Central memory CD8-positive, alpha-beta T cell (primary cell): ENCODE results near the gene ATP2C1.

ENCODE experiments used
- ATAC-seq: fragments of 150-1000 bp; cut with Tn5 transposase; replicated peaks from 2 replicates; pipeline ENCODE4 v1.10.0; 2022; ENCODE audit warnings: mild to moderate bottlenecking, moderate FRiP score, moderate number of reproducible peaks; ENCODE audit not compliant: poor library complexity, severe bottlenecking; ENCODE audit errors: extremely low read depth
- DNase-seq, 2 donors: peaks; one replicate each; pipeline ENCODE4 v3.0.0; 2021; ENCODE audit warnings: low spot score in 2 of 2
- H3K27ac Mint-ChIP-seq: one replicate; pipeline ENCODE4 v1.8.0; 2022; ENCODE audit warnings: low read depth, mild to moderate bottlenecking, moderate library complexity, mixed read lengths
- H3K27me3 Mint-ChIP-seq: one replicate; pipeline ENCODE4 v1.8.0; 2022; ENCODE audit warnings: mixed read lengths
- H3K36me3 Mint-ChIP-seq: one replicate; pipeline ENCODE4 v1.8.0; 2022; ENCODE audit warnings: mild to moderate bottlenecking, moderate library complexity, mixed read lengths; ENCODE audit not compliant: insufficient read depth
- H3K4me1 Mint-ChIP-seq: one replicate; pipeline ENCODE4 v1.8.0; 2022; ENCODE audit warnings: mixed read lengths
- H3K4me3 Mint-ChIP-seq: one replicate; pipeline ENCODE4 v1.8.0; 2022; ENCODE audit warnings: mild to moderate bottlenecking, moderate library complexity, mixed read lengths
- H3K9me3 Mint-ChIP-seq: one replicate; pipeline ENCODE4 v1.8.0; 2022; ENCODE audit warnings: mixed read lengths

ATP2C1 gene

GRCh38 chr3:130929804-130930203, 35.9 kb downstream of the ATP2C1 start:
- ATAC-seq (no peak), DNase-seq (no peak)
- no peak overlapping the region for H3K4me3 Mint-ChIP-seq
- H3K9me3 Mint-ChIP-seq = peaks cover 2% of the 10 kb centered on the region
- H3K27me3 Mint-ChIP-seq = no peaks in the 10 kb centered on the region
- H3K27ac Mint-ChIP-seq = peak overlapping the region; percentile 35
- H3K4me1 Mint-ChIP-seq = peaks cover 51% of the 10 kb centered on the region
- peaks cover 14% of the 10 kb centered on the region for H3K36me3 Mint-ChIP-seq

DNA sequence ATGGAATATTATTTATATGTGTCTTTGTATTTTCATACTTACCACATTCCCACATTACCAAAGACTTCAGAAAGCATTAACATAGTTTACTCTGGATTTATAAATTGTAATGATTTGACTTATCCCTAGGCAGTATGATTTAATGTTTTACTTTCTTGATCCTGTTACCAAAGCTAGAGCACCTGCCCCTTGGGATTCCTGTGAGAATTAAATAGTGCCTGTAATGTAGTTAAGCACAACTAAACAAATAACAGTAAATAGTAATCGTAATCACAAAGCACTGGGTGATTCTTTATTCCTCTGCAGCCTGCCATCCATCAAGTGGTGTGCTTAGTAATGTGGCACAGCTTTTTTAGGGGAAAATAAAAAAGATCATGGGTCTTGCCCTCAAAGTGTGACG, 39.1 kb downstream of the ATP2C1 start:
- H3K4me3 Mint-ChIP-seq = no peak overlapping the region
- H3K9me3 Mint-ChIP-seq = no peaks in the 10 kb centered on the region
- H3K27me3 Mint-ChIP-seq = no peaks in the 10 kb centered on the region
- ATAC-seq (no peak), DNase-seq (no peak)
- H3K4me1 Mint-ChIP-seq = peaks cover 24% of the 10 kb centered on the region
- H3K27ac Mint-ChIP-seq = no peak overlapping the region
- H3K36me3 Mint-ChIP-seq = peaks cover 16% of the 10 kb centered on the region

- Mint-ChIP-seq H3K4me1 (peaks cover 15% of the 10 kb centered on the region), H3K36me3 (peaks cover 16% of the 10 kb centered on the region), H3K27ac (no peak overlapping the region), H3K27me3 (no peaks in the 10 kb centered on the region), H3K9me3 (no peaks in the 10 kb centered on the region), H3K4me3 (no peak overlapping the region)
- DNase-seq = no peak
- no peak for ATAC-seq
Measured at GRCh38 chr3:130933801-130934345, 40.0 kb downstream of the ATP2C1 start.

- Mint-ChIP-seq H3K9me3 (no peaks in the 10 kb centered on the region), H3K4me3 (no peak overlapping the region), H3K27ac (no peak overlapping the region), H3K4me1 (peaks cover 12% of the 10 kb centered on the region), H3K27me3 (no peaks in the 10 kb centered on the region), H3K36me3 (peaks cover 16% of the 10 kb centered on the region)
- ATAC-seq (no peak), DNase-seq (no peak)
Measured at GRCh38 chr3:130934442-130935089, 40.7 kb downstream of the ATP2C1 start.

DNA sequence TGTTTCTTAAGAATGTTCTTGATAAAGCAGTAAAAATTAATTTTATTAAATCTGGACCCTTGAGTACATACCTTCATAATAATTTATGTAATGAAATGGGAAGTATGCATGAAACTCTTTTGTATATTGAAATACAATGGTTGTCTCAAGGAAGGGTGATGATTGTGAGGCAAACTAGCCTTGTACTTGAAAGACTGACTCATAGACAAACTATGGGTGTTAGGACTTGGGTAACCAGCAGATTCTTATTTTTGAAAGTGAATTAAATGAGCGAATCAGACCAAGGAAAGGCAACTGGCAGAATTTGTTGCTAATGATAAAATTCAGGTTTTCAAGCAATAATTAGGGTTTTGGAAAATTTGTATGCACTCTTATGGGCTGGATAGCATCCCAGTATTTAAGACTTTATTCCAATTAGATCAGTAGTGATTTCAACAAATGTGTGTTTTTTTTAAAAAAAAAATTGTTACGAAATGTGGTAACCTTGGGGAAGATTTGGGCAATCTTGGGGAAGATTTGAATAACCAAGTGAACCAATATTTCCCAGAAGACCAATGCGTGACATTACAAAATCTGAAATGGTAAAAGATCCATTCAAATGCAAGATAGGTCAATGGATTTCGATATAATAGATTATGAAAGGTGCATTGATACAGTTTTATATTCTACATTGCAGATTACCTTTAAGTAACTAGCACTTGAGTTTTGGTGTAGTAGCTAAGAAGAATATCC, 42.0 kb downstream of the ATP2C1 start:
- ATAC-seq = no peak
- Mint-ChIP-seq H3K4me1 (peaks cover 5% of the 10 kb centered on the region), H3K27me3 (no peaks in the 10 kb centered on the region), H3K27ac (no peak overlapping the region), H3K36me3 (peaks cover 23% of the 10 kb centered on the region), H3K9me3 (no peaks in the 10 kb centered on the region), H3K4me3 (no peak overlapping the region)
- no peak for DNase-seq

DNA sequence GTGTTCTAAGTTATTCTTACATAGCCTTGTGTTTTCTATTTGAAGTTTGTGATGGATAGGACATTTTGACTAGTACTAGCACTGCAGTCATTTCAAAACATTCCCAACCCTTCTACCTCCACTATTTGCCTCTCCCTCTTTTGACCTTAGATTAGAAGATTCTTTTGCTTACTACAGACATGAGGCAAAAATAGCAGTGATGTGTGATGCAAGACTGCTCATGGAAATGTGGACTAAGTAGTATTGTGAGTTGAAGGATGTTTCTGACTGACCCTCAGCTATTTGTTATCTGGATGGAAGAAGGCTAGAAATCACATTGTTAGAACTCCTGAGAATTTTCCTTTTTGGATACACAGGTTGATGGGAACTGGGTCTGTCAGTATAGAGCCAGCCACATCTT, 45.9 kb downstream of the ATP2C1 start:
- H3K27me3 Mint-ChIP-seq = no peaks in the 10 kb centered on the region
- ATAC-seq (no peak), DNase-seq (no peak)
- H3K36me3 Mint-ChIP-seq = peaks cover 35% of the 10 kb centered on the region
- H3K4me1 Mint-ChIP-seq = no peaks in the 10 kb centered on the region
- no peak overlapping the region for H3K27ac Mint-ChIP-seq
- no peaks in the 10 kb centered on the region for H3K9me3 Mint-ChIP-seq
- no peak overlapping the region for H3K4me3 Mint-ChIP-seq

DNA sequence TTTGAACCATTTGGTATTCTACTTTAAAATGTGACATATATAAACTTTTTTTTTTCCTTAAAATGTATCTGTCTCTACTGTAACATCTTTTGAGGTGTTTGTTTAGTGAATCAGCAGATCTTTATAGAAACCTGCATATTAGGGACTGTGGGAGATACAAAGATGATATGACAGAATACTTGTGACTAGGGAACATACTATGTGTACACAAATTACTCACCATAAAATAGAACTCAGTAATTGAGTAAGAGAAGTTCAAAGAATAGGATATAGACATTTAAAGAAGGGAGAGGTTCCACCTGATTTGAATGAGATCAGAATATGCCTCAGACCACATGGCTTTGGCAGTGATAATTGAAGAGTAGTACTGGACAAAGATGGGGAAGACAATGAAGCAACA, 47.9 kb downstream of the ATP2C1 start:
- Mint-ChIP-seq H3K4me3 (no peak overlapping the region), H3K27me3 (no peaks in the 10 kb centered on the region), H3K9me3 (no peaks in the 10 kb centered on the region), H3K4me1 (no peaks in the 10 kb centered on the region), H3K36me3 (peaks cover 36% of the 10 kb centered on the region), H3K27ac (no peak overlapping the region)
- ATAC-seq (no peak), DNase-seq (no peak)

- DNase-seq (no peak), ATAC-seq (no peak)
- Mint-ChIP-seq H3K27ac (no peak overlapping the region), H3K9me3 (no peaks in the 10 kb centered on the region), H3K27me3 (no peaks in the 10 kb centered on the region), H3K4me3 (no peak overlapping the region), H3K36me3 (peaks cover 30% of the 10 kb centered on the region), H3K4me1 (peaks cover 20% of the 10 kb centered on the region)
Measured at GRCh38 chr3:130946882-130947281, 53.0 kb downstream of the ATP2C1 start.

GRCh38 chr3:130948001-130948773, 54.3 kb downstream of the ATP2C1 start:
- DNase-seq (no peak), ATAC-seq (no peak)
- no peaks in the 10 kb centered on the region for H3K27me3 Mint-ChIP-seq
- peaks cover 20% of the 10 kb centered on the region for H3K36me3 Mint-ChIP-seq
- no peak overlapping the region for H3K27ac Mint-ChIP-seq
- H3K4me1 Mint-ChIP-seq = peaks cover 20% of the 10 kb centered on the region
- H3K9me3 Mint-ChIP-seq = no peaks in the 10 kb centered on the region
- H3K4me3 Mint-ChIP-seq = no peak overlapping the region

GRCh38 chr3:130948929-130949328, 55.0 kb downstream of the ATP2C1 start:
- H3K36me3 Mint-ChIP-seq = peaks cover 19% of the 10 kb centered on the region
- H3K27ac Mint-ChIP-seq = peak overlapping the region; percentile 87
- ATAC-seq (no peak), DNase-seq (no peak)
- H3K4me3 Mint-ChIP-seq = no peak overlapping the region
- H3K9me3 Mint-ChIP-seq = no peaks in the 10 kb centered on the region
- peaks cover 20% of the 10 kb centered on the region for H3K4me1 Mint-ChIP-seq
- H3K27me3 Mint-ChIP-seq = no peaks in the 10 kb centered on the region

DNA sequence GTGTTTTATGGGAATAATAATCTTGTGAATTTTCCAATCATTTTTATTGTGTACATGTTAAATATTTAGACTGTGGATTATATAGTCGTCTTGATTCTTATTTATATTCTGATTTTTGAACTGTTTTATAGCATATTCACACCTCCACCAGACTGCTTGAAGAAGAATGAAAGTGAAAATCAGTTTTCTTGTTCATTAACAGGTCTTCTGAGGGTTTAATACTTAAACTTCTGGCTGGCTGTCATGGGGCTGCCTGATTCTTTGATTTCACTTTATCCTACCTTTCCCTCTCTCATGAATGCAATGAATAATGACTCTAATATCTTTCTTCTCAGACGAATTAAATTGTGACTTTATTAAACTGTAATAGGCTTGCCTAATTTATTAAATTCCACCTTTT, 56.2 kb downstream of the ATP2C1 start:
- DNase-seq = no peak
- ATAC-seq = peak; percentile 46
- Mint-ChIP-seq H3K27me3 (no peaks in the 10 kb centered on the region), H3K4me3 (peak overlapping the region; percentile 33), H3K36me3 (peaks cover 23% of the 10 kb centered on the region), H3K9me3 (no peaks in the 10 kb centered on the region), H3K4me1 (peaks cover 20% of the 10 kb centered on the region), H3K27ac (peak overlapping the region; percentile 87)

GRCh38 chr3:130950641-130951040, 56.8 kb downstream of the ATP2C1 start:
- ATAC-seq = no peak
- peaks cover 25% of the 10 kb centered on the region for H3K36me3 Mint-ChIP-seq

More at GRCh38 chr3:130950641-130951040, 56.8 kb downstream of the ATP2C1 start:
- Mint-ChIP-seq H3K9me3 (no peaks in the 10 kb centered on the region), H3K27me3 (no peaks in the 10 kb centered on the region), H3K27ac (peak overlapping the region; percentile 87), H3K4me1 (peaks cover 20% of the 10 kb centered on the region), H3K4me3 (peak overlapping the region; percentile 33)
- DNase-seq = no peak
